HG03135 (cell line): ENCODE data around the gene TRIM43B.
"Not testable (repeated sequence)": the region's sequence is repeated elsewhere in the genome, so short reads cannot be mapped to it uniquely, and the experiment has no call there.

Source experiments
- ATAC-seq: cut with Tn5 transposase; IDR thresholded peaks from one replicate; pipeline ENCODE4 v1.9.1; 2021; ENCODE audit warnings: mild to moderate bottlenecking, moderate library complexity; ENCODE audit not compliant: unreplicated experiment

The TRIM43B gene

DNA sequence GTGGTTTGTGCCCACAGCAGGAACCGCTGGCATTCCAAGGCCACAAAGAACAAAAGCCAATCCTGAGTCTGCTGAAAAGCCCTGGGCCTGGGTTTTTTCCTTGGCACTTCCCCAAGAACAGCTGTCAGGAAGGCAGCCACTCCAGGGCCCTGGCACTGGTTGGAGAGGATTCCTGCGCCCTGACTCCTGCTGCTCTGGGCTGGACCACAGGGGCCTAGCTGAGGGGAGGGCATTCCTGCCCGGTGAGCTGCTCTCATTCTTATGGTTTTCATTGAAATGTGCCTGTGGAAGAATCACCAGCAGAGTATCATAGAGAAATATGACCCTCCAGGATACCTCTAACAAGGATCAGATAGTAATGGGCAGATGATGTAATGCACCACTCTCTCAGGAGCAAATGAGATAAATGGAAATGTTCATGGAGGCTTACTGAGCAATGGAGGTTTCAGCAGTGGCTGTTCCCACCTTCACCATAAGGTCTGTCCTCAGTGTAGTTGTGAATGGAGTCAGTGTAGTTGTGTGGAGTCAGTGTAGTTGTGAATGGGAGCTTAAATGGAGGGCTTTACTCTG lies 50.0 kb downstream of the TRIM43B start:
- not testable (repeated sequence) for ATAC-seq

DNA sequence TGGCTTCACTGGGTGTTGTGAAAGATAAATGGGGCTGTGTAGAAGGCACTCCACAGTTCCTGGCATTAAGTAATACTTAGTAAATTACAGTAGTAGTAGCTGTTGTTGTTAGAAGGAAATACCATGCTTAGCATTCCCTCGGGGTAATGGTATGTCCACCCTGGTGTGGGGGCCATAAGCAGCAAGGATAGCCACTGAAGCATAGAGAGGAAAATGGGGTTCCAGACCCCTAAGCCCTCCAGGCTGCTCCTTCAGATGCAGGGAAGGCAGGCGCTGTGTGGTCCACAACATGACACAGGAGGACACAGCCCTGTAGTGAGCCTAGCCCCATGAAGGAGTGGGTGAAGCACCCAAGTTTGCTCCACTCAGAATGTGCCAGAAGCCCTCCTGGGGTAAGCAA lies 50.6 kb downstream of the TRIM43B start:
- not testable (repeated sequence) for ATAC-seq

DNA sequence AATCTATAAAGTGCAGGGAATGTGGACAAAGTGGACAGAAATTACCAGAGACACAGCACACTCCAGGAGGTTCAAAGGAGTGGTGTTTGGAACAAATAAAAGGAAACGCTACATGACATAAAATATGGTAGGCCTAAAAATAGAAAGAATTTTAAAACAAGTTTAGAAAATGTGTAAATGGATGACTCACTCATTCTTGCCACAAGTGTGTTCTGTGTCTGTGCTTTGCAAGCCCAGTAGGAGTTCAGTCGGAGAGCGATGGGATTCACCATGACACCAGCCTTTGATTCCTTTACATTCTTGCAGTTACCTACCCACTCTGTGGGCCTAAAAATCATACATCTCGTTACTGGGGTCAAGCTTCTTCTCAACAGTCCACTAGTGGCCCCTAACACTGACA lies 51.2 kb downstream of the TRIM43B start:
- ATAC-seq: not testable (repeated sequence)

DNA sequence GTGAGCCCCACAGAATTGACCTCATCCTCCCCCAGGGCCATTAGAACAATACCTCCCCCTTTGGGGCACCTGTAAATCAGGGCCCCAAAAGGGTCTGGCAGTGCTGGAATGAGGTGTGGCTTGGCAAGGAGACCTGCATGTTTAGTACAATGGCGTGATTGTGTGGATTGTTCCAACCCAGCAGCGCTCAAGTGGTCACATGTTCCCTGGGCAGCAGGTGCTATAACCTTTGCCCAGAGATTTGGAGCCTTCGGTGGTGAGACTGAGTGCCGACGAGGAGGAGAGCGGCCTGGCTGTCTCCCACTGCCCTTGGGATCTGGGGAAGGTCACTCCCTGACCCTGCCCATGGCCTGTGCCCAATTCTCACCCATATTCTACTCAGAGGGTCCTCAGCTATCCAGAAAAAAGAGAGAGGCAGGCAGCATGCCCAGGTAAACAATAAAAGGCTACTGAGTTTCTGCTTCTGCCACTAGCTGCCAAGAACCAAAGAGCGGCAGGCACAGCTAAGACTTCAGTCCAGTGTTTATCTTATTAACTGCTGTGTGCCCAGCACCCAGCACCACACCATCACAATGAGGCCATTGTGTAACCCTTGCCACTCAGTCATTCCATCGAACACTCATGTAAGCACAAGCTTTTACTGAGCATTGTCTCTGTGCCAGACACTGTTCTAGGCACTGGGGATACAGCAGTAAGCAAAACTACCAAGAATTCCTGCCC lies 54.6 kb downstream of the TRIM43B start:
- ATAC-seq: not testable (repeated sequence)

DNA sequence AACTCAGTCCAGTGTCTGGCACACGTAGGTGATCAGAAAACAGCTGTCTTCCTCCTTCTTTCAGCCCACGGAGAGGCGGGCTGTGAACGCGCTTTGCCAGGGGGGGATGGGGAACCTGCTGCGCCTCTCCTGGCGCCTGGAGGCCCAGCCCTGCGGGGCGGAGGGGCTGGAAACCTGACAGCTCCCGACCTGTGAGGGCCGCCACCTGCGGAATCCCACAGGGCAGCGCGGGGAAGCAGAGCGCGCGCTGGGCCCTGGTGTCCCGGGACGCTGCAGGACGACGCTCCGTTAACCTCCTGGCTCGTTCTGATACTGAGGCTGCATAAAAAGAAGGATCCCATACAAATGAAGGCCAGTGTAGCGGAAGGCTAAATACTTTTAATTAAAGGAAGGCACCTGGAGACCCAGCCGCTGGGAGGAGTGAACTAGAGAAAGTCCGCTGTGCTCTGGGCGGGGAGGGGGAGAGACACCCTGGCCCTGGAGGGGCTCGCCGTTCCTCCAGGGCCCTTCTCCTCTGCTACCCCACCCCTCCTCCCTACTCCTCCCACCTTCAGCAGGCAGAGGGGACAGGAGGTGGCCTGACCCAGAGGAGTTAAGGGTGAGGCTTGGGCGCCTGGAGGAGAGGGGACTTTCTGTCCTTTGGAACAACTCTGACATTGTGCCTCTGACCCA lies 57.2 kb downstream of the TRIM43B start:
- ATAC-seq: not testable (repeated sequence)
